GM12878 (cell line): ENCODE results near the gene LNX2. TPM values are rescaled to one million over a fixed set of nuclear protein-coding genes. Genes with fewer than 3 reads are reported as not detected.

Source experiments
- ATAC-seq: fragments of 200-7000 bp; cut with Tn5 transposase; 3 replicates; pipeline ENCODE4 v1.9.1; 2020; ENCODE audit warnings: mild to moderate bottlenecking, moderate library complexity
- BruUV-seq: library from RNA; stranded (reverse); fragments of 400-500 nt; replicated peaks from 2 replicates; lab custom pipeline; 2021; lab: Mats Ljungman, UMichigan
- CTCF ChIA-PET: fragments of 300-600 bp; sonication (Branson Sonifier 250); formaldehyde crosslinking; extraction: SDS; loops from one replicate; lab custom pipeline; 2021; ENCODE audit warnings: inconsistent platforms; lab: Yijun Ruan, JAX
- POLR2A ChIA-PET: fragments of 350-600 bp; formaldehyde crosslinking; extraction: SDS; loops from one replicate; lab custom pipeline; 2021; ENCODE audit warnings: inconsistent platforms; lab: Charles Lee
- RAD21 ChIA-PET: fragments of 300-600 bp; sonication (Branson Sonifier 250); formaldehyde crosslinking; loops from one replicate; lab custom pipeline; 2023; ENCODE audit warnings: antibody characterized with exemption; ENCODE audit not compliant: unreplicated experiment; lab: Charles Lee
- SMC1A ChIA-PET: fragments of 300-600 bp; sonication (Branson Sonifier 250); formaldehyde crosslinking; loops from one replicate; lab custom pipeline; 2023; ENCODE audit not compliant: unreplicated experiment, uncharacterized antibody; lab: Charles Lee
- DNase-seq: peaks from one replicate; pipeline ENCODE4 v3.0.0-alpha.2; 2011; ENCODE audit warnings: low read depth, low spot score
- FAIRE-seq: peaks from 3 replicates; lab custom pipeline; 2011; peaks lifted over from hg19 to GRCh38; lab: Jason Lieb, UNC
- H2AFZ ChIP-seq: 2 replicates; pipeline ENCODE4 v1.6.0; 2011; ENCODE audit warnings: low read depth, low read length, control low read depth; ENCODE audit not compliant: control insufficient read depth
- H3K27ac ChIP-seq: 2 replicates; pipeline ENCODE4 v1.5.1; 2011; ENCODE audit warnings: control low read depth; ENCODE audit not compliant: control insufficient read depth, insufficient read depth
- H3K27me3 ChIP-seq, 2 experiments: replicated peaks in 1 of 2; 2 replicates each; pipeline versions ENCODE4 v1.6.0 to v1.6.1; 2011; ENCODE audit warnings: low read length in 1 of 2; ENCODE audit not compliant: control insufficient read depth in 2 of 2, insufficient read depth in 2 of 2
- H3K36me3 ChIP-seq, 2 experiments: 2 replicates each; pipeline ENCODE4 v1.5.1; 2011; ENCODE audit warnings: low read length in 1 of 2; ENCODE audit not compliant: control insufficient read depth in 2 of 2, insufficient read depth in 2 of 2
- H3K4me1 ChIP-seq: 2 replicates; pipeline ENCODE4 v1.6.1; 2011; ENCODE audit warnings: mild to moderate bottlenecking, low read length, moderate library complexity, mixed read lengths; ENCODE audit not compliant: control insufficient read depth, insufficient read depth
- H3K4me2 ChIP-seq: 2 replicates; pipeline ENCODE4 v1.6.0; 2011; ENCODE audit warnings: control low read depth; ENCODE audit not compliant: control insufficient read depth, insufficient read depth
- H3K4me3 ChIP-seq: fragments of 200-600 bp; sonication (generic); 2 replicates; pipeline ENCODE4 v1.5.1; 2016
- H3K79me2 ChIP-seq: 2 replicates; pipeline ENCODE4 v1.6.0; 2011; ENCODE audit warnings: low read length; ENCODE audit not compliant: control insufficient read depth, insufficient read depth
- H3K9ac ChIP-seq: 2 replicates; pipeline ENCODE4 v1.8.0; 2011; ENCODE audit warnings: low read length, control low read depth, mixed read lengths; ENCODE audit not compliant: control insufficient read depth, insufficient read depth
- H3K9me3 ChIP-seq: replicated peaks from 3 replicates; pipeline ENCODE4 v1.5.1; 2011; ENCODE audit warnings: mild to moderate bottlenecking, low read length; ENCODE audit not compliant: control insufficient read depth, insufficient read depth
- H4K20me1 ChIP-seq: 2 replicates; pipeline ENCODE4 v1.6.0; 2011; ENCODE audit not compliant: control insufficient read depth, insufficient read depth
- CREB1 ChIP-seq: IDR thresholded peaks from 2 replicates; pipeline ENCODE4 v1.6.1; 2012; ENCODE audit warnings: low read depth, mild to moderate bottlenecking, inconsistent platforms
- CREM ChIP-seq: IDR thresholded peaks from 2 replicates; pipeline ENCODE4 v1.6.1; 2014; ENCODE audit warnings: antibody characterized with exemption, low read depth
- E4F1 ChIP-seq: fragments of 450-650 bp; IDR thresholded peaks from 2 replicates; pipeline ENCODE4 v1.6.1; 2018; ENCODE audit warnings: borderline replicate concordance, mild to moderate bottlenecking; ENCODE audit not compliant: partially characterized antibody
- IRF4 ChIP-seq: IDR thresholded peaks from 2 replicates; pipeline ENCODE4 v1.6.1; 2011; ENCODE audit warnings: low read depth, low read length
- MEF2B ChIP-seq: fragments of 450-650 bp; IDR thresholded peaks from 2 replicates; pipeline ENCODE4 v1.6.1; 2018; ENCODE audit warnings: mild to moderate bottlenecking, moderate library complexity; ENCODE audit not compliant: partially characterized antibody, poor library complexity, severe bottlenecking
- NFYA ChIP-seq: IDR thresholded peaks from 2 replicates; pipeline ENCODE4 v1.6.1; 2011; ENCODE audit warnings: low read depth, mild to moderate bottlenecking, low read length, improper control_type of control experiment, borderline replicate concordance
- SIX5 ChIP-seq: IDR thresholded peaks from 2 replicates; pipeline ENCODE4 v1.6.1; 2011; ENCODE audit warnings: mild to moderate bottlenecking, low read depth, low read length, moderate library complexity; ENCODE audit not compliant: severe bottlenecking
- TCF7 ChIP-seq: IDR thresholded peaks from 2 replicates; pipeline ENCODE4 v1.6.1; 2014; ENCODE audit warnings: antibody characterized with exemption, borderline replicate concordance
- WGBS: methylation state at CpG from one replicate; pipeline ENCODE4 v1.1.6; 2016; ENCODE audit warnings: low lambda C conversion rate; ENCODE audit not compliant: insufficient replicate concordance, insufficient coverage; ENCODE audit errors: missing lambda C conversion rate; 5-methylcytosine and 5-hydroxymethylcytosine counted together
- in situ Hi-C: fragments of 300-500 bp; cut with MboI; formaldehyde crosslinking; loops from 9 replicates; pipeline ENCODE4 v1.14.3; 2018; ENCODE audit warnings: mixed read lengths
- intact Hi-C: fragments of 100-400 bp; cut with micrococcal nuclease; formaldehyde crosslinking; loops from one replicate; pipeline ENCODE4 v1.14.2; 2022; ENCODE audit not compliant: unreplicated experiment
- polyA plus RNA-seq, 11 experiments: library from polyadenylated mRNA; depleted of rRNA in 4 of 11; unstranded in 6 of 11; stranded (reverse) in 5 of 11; fragments of >200 nt; fragmentation: Nextera tagmentation in 4 of 11; fragmentation: Illumina TruSeq in 1 of 11; extraction: Ambion mirVana in 4 of 11; extraction: Trizol in 1 of 11; gene quantifications; 1 replicate in 1 of 11; 2 replicates in 10 of 11; pipeline versions ENCODE4 v1.2.1 to v1.2.3, GENCODE V29; 2011 to 2016; ENCODE audit warnings: inconsistent platforms in 2 of 11, missing spikeins in 2 of 11, low read depth in 1 of 11
- total RNA-seq, 4 experiments: library from RNA; depleted of rRNA in 3 of 4; stranded (reverse); fragments of >200 nt in 3 of 4; fragmentation: Illumina TruSeq in 1 of 4; extraction: Trizol in 1 of 4; gene quantifications; 2 replicates each; pipeline versions ENCODE4 v1.2.1 to v1.2.3, GENCODE V29; 2013 to 2021

LNX2 gene
- total and polyA plus RNA-seq, 10 of the 15 experiments (the other 5 are each of a cell fraction or from before 2014, with no cell fraction given) = 1.3 to 7.7 (median 4.4) TPM

- DNase-seq (no peak), ATAC-seq (no peak), FAIRE-seq (no peak)
- Histone ChIP-seq H3K27ac (no peak overlapping the region), H3K9me3 (no peaks in the 10 kb centered on the region), H3K4me3 (no peak overlapping the region), H3K9ac (no peak overlapping the region), H3K36me3 (peaks cover 0 to 5% of the 10 kb centered on the region in 2 experiments; a peak in 2 of 4 replicates), H2AFZ (no peak overlapping the region), H3K27me3 (no peaks in the 10 kb centered on the region), H3K79me2 (no peaks in the 10 kb centered on the region), H3K4me2 (no peak overlapping the region), H4K20me1 (no peaks in the 10 kb centered on the region), H3K4me1 (no peaks in the 10 kb centered on the region)
- SMC1A ChIA-PET = no interaction called here
- no TSS peak for BruUV-seq
- RAD21 ChIA-PET = no interaction called here
- in situ Hi-C loops = no loop called here
- no peak for TF ChIP-seq MEF2B
- no peak for TF ChIP-seq NFYA
- no peak for TF ChIP-seq IRF4
- no peak for TF ChIP-seq TCF7
- no peak for TF ChIP-seq E4F1
- no peak for TF ChIP-seq CREB1
- TF ChIP-seq SIX5 = no peak
- no peak for TF ChIP-seq CREM
- WGBS = 100% methylated on average over 11 of the region's 11 CpGs
- intact Hi-C loops = no loop called here
- CTCF ChIA-PET = no interaction called here
- POLR2A ChIA-PET = no interaction called here
Measured at GRCh38 chr13:27562457-27562856, 57.9 kb downstream of the LNX2 start.
